8988T (cell line): Measurements from ENCODE around the gene SLC25A22.

ENCODE experiments used
- DNase-seq: peaks from one replicate; pipeline ENCODE4 v3.0.0; 2011

SLC25A22 gene

GRCh38 chr11:742571-743201 lies 55.4 kb downstream of the SLC25A22 start:
- no peak for DNase-seq

- no peak for DNase-seq
These were observed 55.9 kb downstream of the SLC25A22 start for GRCh38 chr11:742156-742546.
